DOHH2 (cell line): ENCODE results near the gene PODXL2.

Experiments used
- H3F3A ChIP-seq: fragments of 200-600 bp; sonication (generic), shearing (Covaris generic); 2 replicates; pipeline ENCODE4 v1.6.0; 2016; ENCODE audit warnings: antibody characterized with exemption, mild to moderate bottlenecking; ENCODE audit not compliant: control insufficient read depth, insufficient read depth
- H3K27ac ChIP-seq: fragments of 200-600 bp; sonication (generic); 2 replicates; pipeline ENCODE4 v1.5.1; 2014; ENCODE audit warnings: low read depth, mild to moderate bottlenecking, low read length, moderate library complexity
- H3K27me3 ChIP-seq: fragments of 200-600 bp; sonication (generic); 2 replicates; pipeline ENCODE4 v1.6.1; 2014; ENCODE audit warnings: mild to moderate bottlenecking, low read length, mixed read lengths; ENCODE audit not compliant: control insufficient read depth
- H3K36me3 ChIP-seq: fragments of 200-600 bp; sonication (generic); 2 replicates; pipeline ENCODE4 v1.6.1; 2014; ENCODE audit warnings: mild to moderate bottlenecking, low read length, moderate library complexity, mixed read lengths; ENCODE audit not compliant: control insufficient read depth
- H3K4me1 ChIP-seq: fragments of 200-600 bp; sonication (generic); 2 replicates; pipeline ENCODE4 v1.6.1; 2014; ENCODE audit warnings: mild to moderate bottlenecking, low read length, mixed read lengths; ENCODE audit not compliant: control insufficient read depth
- H3K4me2 ChIP-seq: fragments of 200-600 bp; sonication (generic); 2 replicates; pipeline ENCODE4 v1.6.0; 2014; ENCODE audit warnings: mild to moderate bottlenecking, low read length, moderate library complexity
- H3K4me3 ChIP-seq: fragments of 200-600 bp; sonication (generic); 2 replicates; pipeline ENCODE4 v1.5.1; 2014; ENCODE audit warnings: mild to moderate bottlenecking, low read length, mixed read lengths
- H3K79me2 ChIP-seq: fragments of 200-600 bp; sonication (generic); 2 replicates; pipeline ENCODE4 v1.6.1; 2014; ENCODE audit warnings: mild to moderate bottlenecking, low read length, mixed read lengths; ENCODE audit not compliant: control insufficient read depth
- H3K9me2 ChIP-seq: fragments of 200-600 bp; sonication (generic); replicated peaks from 2 replicates; pipeline ENCODE4 v1.6.1; 2014; ENCODE audit warnings: mild to moderate bottlenecking, low read length, mixed read lengths; ENCODE audit not compliant: control insufficient read depth
- H3K9me3 ChIP-seq: fragments of 200-600 bp; sonication (generic); 2 replicates; pipeline ENCODE4 v1.6.1; 2014; ENCODE audit warnings: antibody characterized with exemption, low read length, mixed read lengths; ENCODE audit not compliant: control insufficient read depth, insufficient read depth
- H4K20me1 ChIP-seq: fragments of 200-600 bp; sonication (generic); 2 replicates; pipeline ENCODE4 v1.6.0; 2014; ENCODE audit warnings: low read depth, mild to moderate bottlenecking, antibody characterized with exemption, low read length, moderate library complexity; ENCODE audit not compliant: control insufficient read depth, insufficient read depth
- CTCF ChIP-seq: fragments of 200-600 bp; sonication (generic); IDR thresholded peaks from one replicate; pipeline ENCODE4 v1.5.1; 2014; ENCODE audit warnings: antibody characterized with exemption, mild to moderate bottlenecking, low read depth, low read length; ENCODE audit not compliant: poor library complexity, severe bottlenecking
- EZH2phosphoT487 ChIP-seq: fragments of 200-600 bp; sonication (generic); IDR thresholded peaks from 2 replicates; pipeline ENCODE4 v1.6.1; 2017; ENCODE audit warnings: borderline replicate concordance, mild to moderate bottlenecking, antibody characterized with exemption, low read length, moderate library complexity, mixed read lengths

The PODXL2 gene

GRCh38 chr3:127686512-127686894 lies 57.5 kb downstream of the PODXL2 start:
- peaks cover 5% of the 10 kb centered on the region for H3F3A ChIP-seq
- no peaks in the 10 kb centered on the region for H3K9me2 ChIP-seq
- no peak overlapping the region for H3K27ac ChIP-seq
- no peak overlapping the region for H3K4me3 ChIP-seq
- H3K4me1 ChIP-seq: peaks cover 38% of the 10 kb centered on the region
- H4K20me1 ChIP-seq: no peaks in the 10 kb centered on the region
- H3K79me2 ChIP-seq: no peaks in the 10 kb centered on the region
- no peaks in the 10 kb centered on the region for H3K27me3 ChIP-seq
- H3K4me2 ChIP-seq: no peak overlapping the region
- no peaks in the 10 kb centered on the region for H3K36me3 ChIP-seq
- TF ChIP-seq EZH2phosphoT487: no peak
- no peak for TF ChIP-seq CTCF
- H3K9me3 ChIP-seq: peaks cover 8% of the 10 kb centered on the region; the same call in 1 of the 2 replicates

DNA sequence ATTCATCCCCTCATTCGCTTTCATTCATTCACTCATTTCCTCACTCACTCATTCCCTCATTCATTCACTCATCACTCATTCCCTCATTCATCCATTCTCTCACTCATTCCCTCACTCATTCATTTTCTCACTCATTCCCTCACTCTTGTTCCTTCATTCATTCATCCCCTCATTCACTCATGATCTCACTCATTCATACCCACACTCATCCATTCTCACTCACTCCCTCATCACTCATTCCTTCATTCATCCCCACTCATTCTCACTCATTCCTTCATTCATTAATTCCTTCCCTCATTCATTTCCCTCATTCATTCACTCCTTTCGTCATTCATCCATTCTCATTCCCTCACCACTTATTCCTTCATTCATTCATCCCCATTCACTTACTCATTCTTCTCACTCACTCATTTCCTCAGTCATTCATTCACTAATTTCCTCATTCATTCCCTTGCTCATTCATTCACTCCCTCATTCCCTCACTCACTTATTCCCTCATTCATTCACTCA lies 58.3 kb downstream of the PODXL2 start:
- no peaks in the 10 kb centered on the region for H3K27me3 ChIP-seq

DNA sequence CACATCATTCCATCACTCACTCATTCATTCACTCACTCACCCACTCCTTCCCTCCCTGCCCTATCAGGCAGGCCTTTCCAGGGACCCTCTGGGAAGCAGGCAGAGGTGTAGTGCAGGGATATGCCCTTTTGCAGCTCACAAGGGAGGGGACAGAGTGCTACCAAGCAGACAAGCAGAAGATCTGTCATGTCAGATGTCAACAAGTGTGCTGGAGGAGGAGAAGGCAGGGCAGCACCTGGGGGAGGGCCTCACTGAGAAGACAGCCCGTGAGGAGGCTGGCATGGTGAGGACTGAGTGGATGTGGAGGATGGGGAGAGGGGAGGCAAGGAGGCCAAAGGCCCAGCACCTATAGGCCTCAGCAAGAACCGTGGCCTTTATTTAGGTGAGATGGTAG lies 59.0 kb downstream of the PODXL2 start:
- no peak for TF ChIP-seq EZH2phosphoT487
- no peak for TF ChIP-seq CTCF
- no peak overlapping the region for H3K4me3 ChIP-seq
- H3K79me2 ChIP-seq: no peaks in the 10 kb centered on the region
- peaks cover 8% of the 10 kb centered on the region; the same call in 1 of the 2 replicates for H3K9me3 ChIP-seq
- H3K27me3 ChIP-seq: no peaks in the 10 kb centered on the region
- H3K4me2 ChIP-seq: no peak overlapping the region
- H3K9me2 ChIP-seq: no peaks in the 10 kb centered on the region
- H3F3A ChIP-seq: peaks cover 5% of the 10 kb centered on the region
- H3K36me3 ChIP-seq: no peaks in the 10 kb centered on the region
- H3K4me1 ChIP-seq: peaks cover 26% of the 10 kb centered on the region
- H3K27ac ChIP-seq: no peak overlapping the region
- H4K20me1 ChIP-seq: no peaks in the 10 kb centered on the region

More for the DNA sequence above, 58.3 kb downstream of the PODXL2 start:
- Histone ChIP-seq H3F3A (peaks cover 5% of the 10 kb centered on the region), H3K36me3 (no peaks in the 10 kb centered on the region), H3K4me1 (peaks cover 30% of the 10 kb centered on the region), H3K79me2 (no peaks in the 10 kb centered on the region), H3K9me2 (no peaks in the 10 kb centered on the region), H3K4me2 (no peak overlapping the region), H4K20me1 (no peaks in the 10 kb centered on the region), H3K4me3 (no peak overlapping the region), H3K9me3 (peaks cover 8% of the 10 kb centered on the region; the same call in 1 of the 2 replicates), H3K27ac (no peak overlapping the region)
- TF ChIP-seq EZH2phosphoT487 (no peak), CTCF (no peak)
